Epithelial cell of esophagus (primary cell): ENCODE data around the gene HSFX2.
A peak's percentile ranks its signal among the peaks of the same experiment; 100 is the strongest.
"Not testable (repeated sequence)": the region's sequence is repeated elsewhere in the genome, so short reads cannot be mapped to it uniquely, and the experiment has no call there.

Experiments
- DNase-seq: peaks from one replicate; pipeline ENCODE4 v3.0.0; 2010; ENCODE audit warnings: low read depth
- H3K4me3 ChIP-seq: 2 replicates; pipeline ENCODE4 v1.5.1; 2011; ENCODE audit warnings: mild to moderate bottlenecking, low read length, control low read depth
- TF ChIP-seq, protein P1 (sequence below): IDR thresholded peaks from 2 replicates; pipeline ENCODE4 v1.5.1; 2011; ENCODE audit warnings: low read depth, mild to moderate bottlenecking, low read length, control low read depth, inconsistent platforms; ENCODE audit not compliant: insufficient read depth; ENCODE audit errors: missing control alignments

The HSFX2 gene

GRCh38 chrX:149631234-149632165, 36.4 kb upstream of the HSFX2 start, which contains the start of gene TMEM185A:
TMEM185A (minus strand) TSS chrX:149631792; CDS start chrX:149631580, 212 bp downstream.
- H3K4me3 ChIP-seq, result peak within 1 kb of the TSS; percentile 64
- DNase-seq, result peak; percentile 42
- TF ChIP-seq, protein P1, sequence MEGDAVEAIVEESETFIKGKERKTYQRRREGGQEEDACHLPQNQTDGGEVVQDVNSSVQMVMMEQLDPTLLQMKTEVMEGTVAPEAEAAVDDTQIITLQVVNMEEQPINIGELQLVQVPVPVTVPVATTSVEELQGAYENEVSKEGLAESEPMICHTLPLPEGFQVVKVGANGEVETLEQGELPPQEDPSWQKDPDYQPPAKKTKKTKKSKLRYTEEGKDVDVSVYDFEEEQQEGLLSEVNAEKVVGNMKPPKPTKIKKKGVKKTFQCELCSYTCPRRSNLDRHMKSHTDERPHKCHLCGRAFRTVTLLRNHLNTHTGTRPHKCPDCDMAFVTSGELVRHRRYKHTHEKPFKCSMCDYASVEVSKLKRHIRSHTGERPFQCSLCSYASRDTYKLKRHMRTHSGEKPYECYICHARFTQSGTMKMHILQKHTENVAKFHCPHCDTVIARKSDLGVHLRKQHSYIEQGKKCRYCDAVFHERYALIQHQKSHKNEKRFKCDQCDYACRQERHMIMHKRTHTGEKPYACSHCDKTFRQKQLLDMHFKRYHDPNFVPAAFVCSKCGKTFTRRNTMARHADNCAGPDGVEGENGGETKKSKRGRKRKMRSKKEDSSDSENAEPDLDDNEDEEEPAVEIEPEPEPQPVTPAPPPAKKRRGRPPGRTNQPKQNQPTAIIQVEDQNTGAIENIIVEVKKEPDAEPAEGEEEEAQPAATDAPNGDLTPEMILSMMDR, result no peak

DNA sequence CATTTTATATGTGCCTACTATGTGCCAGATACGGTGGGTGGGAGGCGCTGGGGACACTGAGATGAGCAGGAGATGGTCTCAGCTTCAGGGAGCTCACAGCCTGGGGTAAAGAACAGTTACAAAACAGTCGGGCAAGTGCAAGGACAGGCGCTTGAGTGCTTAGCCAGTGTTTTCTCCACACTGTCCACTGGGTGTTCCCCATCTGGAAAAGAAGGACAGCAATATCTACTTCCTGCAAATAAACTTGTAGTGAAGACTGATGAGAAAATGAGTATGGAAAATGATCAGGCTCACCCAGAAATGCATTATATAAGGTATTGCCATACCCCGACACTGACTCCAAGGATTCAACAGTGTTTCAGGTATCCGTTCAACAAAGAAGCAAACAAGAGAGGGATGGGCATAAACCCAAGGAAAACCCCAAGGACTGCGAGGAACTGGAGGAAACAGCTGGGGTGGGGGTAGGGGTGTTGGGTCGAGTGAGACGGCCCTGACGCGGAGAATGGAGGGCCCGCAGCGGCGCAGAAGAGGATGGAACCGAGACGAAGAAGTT, 35.6 kb upstream of the HSFX2 start:
- TF ChIP-seq, protein P1, result no peak
- DNase-seq, result peak; percentile 39

DNA sequence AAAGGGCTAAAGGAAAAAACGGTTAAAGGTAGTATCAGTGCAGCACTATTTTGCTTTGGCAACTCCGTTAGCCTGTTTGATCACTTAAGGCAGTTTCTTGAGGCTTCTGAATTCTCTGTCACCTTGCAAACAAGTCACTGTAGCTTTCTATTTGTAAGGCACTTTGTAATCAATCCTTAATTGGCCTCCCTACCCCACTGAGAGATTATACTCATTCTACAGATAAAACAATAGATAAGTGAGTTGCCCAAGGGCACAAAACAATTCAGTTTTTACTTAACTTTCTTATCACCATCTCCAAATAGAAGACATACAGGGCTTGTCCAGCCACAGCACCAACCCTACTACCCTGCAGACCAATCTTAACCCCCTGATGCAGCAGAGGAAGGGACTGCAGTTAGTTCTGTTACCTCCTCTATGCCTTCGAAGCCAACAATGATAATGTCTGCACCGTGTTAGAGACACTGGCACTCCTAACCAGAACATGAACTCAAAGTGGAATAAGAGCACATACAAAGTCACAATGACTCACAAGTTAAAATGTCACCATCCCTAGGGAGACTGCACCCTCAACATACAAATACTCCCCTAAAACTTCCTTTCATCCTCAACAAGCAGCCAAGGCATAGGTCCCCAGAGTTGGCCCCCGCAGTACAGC, 34.7 kb upstream of the HSFX2 start:
- DNase-seq, result no peak
- peak overlapping the region; percentile 64 for H3K4me3 ChIP-seq
- TF ChIP-seq, protein P1, result no peak

More for the DNA sequence above, 35.6 kb upstream of the HSFX2 start:
- peak overlapping the region; percentile 64 for H3K4me3 ChIP-seq

GRCh38 chrX:149628768-149629167, 33.7 kb upstream of the HSFX2 start:
- H3K4me3 ChIP-seq, result no peak overlapping the region
- TF ChIP-seq, protein P1, result no peak
- DNase-seq, result no peak

DNA sequence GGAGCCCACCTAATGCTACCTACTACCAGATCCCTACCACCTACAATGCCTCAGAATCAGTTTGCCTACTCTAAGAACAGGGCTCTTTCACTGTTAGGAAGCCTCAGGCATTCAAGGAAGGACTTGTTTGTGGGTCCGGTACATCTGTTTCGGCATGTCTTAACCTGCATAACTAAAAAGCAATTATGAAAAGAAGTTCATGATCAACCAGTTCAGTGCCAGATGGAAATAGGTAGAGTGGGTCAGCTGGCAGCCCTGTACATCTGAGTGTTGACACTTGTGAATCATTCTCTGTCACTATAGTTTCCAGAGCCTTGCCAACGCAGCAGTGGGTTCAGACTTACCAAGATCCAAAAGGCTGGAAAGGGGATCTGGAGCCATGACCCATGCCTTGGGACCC, 33.2 kb upstream of the HSFX2 start:
- TF ChIP-seq, protein P1, result no peak
- H3K4me3 ChIP-seq, result peak overlapping the region; percentile 5
- peak; percentile 92 for DNase-seq

GRCh38 chrX:149626829-149627228, 31.7 kb upstream of the HSFX2 start:
- H3K4me3 ChIP-seq, DNase-seq: not testable (repeated sequence)

DNA sequence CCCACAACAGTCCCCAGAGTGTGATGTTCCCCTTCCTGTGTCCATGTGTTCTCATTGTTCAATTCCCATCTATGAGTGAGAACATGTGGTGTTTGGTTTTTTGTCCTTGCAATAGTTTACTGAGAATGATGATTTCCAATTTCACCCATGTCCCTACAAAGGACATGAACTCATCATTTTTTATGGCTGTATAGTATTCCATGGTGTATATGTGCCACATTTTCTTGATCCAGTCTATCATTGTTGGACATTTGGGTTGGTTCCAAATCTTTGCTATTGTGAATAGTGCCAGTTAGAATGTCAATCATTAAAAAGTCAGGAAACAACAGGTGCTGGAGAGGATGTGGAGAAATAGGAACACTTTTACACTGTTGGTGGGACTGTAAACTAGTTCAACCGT, 24.5 kb upstream of the HSFX2 start:
- not testable (repeated sequence) for H3K4me3 ChIP-seq, DNase-seq
